HL-60/S4 treated with retinoic acid at 250 ng/mL for 4 days and 3 days (cell line): ENCODE results near the gene ABCA4.

Source experiments
- in situ Hi-C: fragments of 300-500 bp; cut with MboI; formaldehyde crosslinking; loops from 2 replicates; pipeline ENCODE4 v1.7.0; 2022; ENCODE audit warnings: low sequenced_read_pairs

ABCA4 gene

DNA sequence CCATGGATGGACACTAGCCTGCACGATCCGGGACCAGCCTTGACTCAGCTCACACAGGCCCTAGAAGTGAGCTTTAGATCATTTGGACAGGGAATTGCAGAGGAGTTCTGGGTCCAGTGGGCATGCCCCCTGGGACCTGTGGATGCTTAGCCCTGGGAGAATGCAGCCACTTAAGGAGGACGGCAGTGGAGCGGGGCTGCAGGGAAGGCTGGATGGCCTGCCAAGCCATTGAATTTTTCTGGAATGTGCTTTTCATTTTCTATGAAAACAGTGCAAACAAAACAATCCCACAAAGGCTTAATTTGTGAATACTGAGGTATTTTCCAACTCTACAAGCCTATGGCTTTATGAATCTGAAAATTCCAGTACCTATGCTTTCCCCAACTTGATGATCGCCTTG, 131.3 kb downstream of the ABCA4 start:
- in situ Hi-C loops, result no loop called here

DNA sequence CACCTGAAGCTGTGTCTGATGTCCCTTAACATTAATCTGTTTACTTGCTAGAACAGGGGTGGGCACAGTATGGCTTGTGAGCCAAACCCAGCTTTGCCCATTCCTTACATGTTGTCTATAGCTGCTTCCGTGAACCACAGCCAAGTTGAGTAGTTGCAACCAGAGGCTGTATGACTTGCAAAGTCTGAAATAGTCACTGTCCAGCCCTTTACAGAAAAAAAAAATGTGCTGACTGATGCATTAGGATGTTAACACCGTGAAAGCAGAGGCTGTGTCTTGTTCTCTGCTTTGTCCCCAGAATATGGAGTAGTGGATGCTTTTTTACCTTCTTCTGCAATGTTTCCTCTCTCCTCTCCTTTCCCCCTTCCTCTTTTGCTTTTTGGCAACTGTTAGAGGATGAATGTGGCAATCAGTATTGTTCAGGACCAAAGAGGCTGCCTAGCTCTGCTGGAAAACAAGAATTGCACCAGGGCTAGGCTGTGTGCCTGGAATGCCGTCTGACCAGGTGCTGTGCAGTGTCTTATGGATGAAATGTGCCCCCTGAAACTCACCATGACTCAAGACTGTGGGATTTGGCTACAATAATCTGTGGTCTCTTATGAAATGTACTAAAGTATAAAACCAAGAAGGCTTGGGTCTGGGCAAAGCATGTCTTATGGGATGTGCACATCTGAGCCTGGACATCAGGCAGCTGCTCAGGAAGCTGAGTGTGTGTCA, 132.2 kb downstream of the ABCA4 start:
- in situ Hi-C loops, result no loop called here

DNA sequence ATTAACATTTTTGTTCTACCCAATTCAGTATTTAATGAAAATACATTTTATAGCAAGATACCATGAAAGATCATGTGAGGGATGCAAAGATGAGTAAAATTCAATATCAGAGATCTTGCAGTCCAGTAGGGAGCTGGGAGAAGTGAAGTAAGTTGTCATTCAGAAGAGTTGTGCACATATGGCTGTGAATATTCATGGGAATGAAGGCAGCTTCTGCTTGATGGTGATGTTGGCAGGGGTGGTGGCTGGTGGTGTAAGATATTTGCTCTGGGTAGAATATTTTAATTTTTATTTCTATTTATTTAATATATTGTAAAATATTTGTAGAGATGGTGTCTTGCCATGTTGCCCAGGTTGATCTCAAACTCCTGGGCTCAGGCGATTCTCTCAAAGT, 139.7 kb downstream of the ABCA4 start:
- in situ Hi-C loops, result no loop called here

DNA sequence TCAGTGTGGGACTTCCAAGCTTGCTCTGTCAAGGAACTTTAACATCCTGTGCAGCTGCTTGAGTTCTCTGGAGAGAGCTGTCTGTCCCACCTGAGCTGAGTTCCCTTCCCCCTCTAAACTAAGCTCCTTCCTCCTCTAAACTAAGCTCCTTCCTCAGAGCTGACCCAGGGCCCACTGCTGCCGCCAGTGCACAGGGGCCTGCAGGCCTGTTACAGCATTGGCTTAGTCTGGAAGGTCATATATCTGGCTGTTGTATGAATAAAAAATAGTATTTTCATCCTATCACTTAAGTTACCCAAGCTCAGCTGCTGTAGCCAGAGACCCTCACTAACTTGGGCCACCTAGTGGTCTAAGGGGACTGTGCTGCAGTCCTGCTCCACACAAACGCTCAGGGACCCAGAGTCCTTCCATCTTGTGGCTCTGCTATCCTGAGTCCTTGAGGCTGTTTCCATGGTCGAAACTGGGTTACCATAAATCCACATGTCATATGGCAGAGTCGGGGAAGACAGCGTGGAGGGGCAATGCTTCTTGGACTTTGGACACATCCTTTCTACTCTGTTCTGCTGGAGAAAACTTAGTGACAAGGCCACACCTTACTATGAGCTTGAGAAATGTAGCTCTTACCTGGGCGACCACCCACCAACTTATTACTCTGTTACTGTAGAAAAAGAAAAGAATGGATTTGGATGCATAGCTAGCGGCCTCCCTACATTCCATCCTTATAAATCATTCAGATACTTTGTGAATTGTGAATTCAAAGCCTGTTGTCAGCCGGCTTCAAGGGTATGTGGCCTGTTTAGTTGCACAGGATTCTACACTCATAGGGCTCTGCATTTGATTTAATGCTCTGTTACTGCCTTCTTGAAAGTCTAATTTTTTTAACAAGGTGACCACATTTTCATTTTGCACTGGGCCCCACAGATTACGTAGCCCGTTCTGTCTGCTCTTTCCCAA, 140.4 kb downstream of the ABCA4 start:
- in situ Hi-C loops, result no loop called here

DNA sequence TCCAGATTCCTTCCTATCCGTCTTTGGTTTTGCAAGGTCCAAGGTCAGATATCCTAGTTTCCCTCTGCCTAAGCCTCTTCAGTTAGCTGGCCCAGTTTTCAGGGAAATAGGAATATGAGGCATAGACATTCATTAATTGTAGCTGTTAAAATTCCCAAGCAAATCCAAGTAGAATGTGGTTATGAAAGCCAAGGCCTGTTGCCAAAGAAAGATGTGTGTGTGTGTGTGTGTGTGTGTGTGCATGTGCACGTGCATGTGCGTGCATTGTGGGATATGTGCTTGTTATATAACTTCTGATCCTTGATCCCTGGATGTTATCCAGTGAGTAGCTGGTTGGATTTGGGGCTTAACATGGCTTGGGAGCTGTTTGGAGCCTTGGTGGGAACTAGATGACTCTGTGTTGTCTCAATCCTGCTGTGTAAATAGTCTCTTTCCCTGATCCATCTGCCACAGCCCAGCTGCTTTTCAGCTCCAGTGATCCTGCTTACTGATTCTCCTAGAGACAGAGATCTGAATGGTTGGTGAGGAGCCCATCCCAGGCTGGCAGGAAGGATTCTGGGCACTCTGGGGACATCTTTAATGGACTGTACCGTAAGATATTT, 141.1 kb downstream of the ABCA4 start:
- in situ Hi-C loops, result no loop called here

DNA sequence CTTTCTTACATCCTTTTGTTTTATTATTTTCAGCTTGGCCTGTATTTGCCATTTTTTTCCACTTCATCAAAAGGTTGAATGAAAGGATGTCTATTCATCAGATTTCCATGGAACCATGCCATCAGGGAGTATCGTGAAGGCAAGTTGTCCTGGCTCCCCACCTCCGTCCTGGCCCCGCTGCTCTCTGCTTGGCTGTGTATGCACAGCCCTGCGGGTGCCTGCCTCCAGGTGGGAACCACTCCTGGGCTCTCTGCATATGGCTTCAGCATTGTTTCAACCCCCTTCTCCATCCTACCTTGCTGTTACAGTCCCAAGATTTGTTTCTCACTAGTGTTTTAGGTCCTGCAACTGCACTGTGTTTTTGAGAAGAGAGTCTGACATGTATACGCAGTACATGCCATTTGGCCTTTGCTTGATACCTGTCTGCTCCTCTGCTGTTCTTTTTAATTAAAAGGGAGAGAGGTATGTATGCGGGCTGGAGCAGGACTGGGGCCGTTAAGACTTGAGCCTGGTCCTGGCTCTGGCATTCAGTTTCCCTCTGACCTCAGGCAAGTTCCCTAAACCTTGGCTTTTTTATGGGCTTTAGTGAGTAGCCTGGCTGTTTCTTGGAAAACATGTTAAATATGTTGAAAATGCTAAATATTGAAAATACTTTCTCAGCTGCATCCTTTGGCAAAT, 141.8 kb downstream of the ABCA4 start:
- in situ Hi-C loops, result no loop called here

DNA sequence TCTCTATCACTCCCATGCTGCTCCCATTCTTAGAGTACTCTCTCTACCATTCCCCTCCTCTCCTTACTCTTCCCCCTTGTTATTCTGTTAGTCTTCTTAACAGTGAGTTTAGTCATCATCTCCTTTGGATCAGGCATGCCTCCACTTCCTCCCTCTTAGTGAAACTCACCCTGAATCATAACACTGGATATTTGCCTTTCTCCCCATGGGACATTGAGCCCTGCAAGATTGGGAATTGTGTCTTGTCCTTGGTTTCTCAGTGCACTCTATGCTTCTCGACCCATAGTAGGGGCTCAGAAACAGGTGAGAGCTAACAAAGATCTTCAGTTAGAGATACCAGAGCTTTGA, 143.4 kb downstream of the ABCA4 start:
- in situ Hi-C loops, result no loop called here

DNA sequence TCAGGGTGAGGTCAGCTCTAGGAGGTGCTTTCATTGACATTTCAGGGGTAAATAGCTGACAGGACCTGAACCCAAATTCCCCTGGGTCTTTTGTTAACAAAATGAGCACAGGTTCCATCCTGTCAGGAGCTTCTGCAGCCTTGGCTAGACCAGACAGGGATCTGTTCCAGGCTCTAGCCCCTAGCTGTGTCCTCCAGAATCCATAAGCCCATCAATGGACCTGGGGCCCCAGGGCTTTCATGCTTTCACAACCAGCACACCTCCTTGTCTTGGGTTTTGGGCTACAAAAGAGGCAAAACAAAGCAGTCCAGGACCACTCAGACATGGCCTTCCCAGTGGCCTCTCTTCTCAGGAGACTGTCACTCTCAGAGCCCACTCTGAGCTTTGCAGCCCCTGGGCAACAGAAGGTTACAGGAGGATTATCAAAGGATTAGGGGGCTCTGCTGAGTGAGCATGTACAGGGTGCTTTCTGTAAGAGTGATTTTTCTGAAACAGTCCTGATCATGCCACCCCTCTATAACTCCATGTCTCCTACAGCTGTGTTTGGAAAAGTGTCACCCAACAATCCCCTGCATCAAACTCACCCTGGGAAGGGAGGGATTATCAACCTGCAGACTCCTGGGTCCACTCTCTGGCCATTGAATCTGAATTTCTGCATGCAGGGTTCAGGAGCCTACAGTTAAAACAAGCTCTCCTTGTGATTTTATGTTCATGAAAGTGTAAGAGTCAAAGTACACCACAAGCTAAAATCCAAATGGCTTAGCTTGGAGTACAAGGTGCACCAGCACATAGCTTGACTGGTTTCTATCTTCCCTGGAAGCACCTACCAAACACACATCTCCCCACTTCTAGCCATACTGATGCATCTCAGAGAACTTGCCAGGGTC, 144.0 kb downstream of the ABCA4 start:
- in situ Hi-C loops, result no loop called here

DNA sequence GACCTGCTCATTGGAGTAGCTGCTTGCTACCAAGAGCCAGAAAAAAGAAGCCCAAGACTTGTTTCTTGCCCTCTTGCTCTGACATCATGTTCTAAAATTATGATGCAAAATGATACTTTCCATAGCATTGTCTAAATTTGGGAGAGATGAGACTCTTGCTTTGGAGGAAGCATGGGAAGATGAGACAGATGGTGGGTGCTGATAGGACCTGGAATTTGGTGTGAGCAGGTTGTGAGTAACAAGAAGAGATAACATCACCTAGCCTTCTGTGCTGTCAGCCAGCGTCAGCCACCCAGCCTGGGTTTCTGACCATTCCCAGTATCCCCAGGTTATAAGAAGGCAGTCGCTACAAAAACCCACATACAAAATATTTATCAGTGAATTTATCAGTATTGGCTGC, 144.7 kb downstream of the ABCA4 start:
- in situ Hi-C loops, result no loop called here

DNA sequence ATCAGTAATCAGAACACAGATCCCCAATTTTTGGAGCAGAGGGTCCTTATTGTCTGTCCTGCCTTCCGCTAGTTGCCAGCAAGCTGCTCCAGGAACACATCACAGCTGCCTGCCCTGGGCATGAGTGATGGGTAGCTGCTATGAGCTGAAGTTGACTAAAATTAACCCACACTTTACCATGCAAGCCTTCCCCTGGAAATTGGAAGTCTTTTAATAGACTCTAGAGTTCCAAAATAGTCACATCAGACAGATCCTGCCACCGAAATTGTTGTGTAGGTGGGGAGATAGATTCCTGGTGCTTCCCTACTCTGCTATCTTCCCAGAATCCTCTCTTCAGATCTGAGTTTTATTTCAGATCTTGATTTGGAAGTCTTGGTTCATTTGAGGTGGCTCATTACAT, 148.6 kb downstream of the ABCA4 start:
- in situ Hi-C loops, result no loop called here

DNA sequence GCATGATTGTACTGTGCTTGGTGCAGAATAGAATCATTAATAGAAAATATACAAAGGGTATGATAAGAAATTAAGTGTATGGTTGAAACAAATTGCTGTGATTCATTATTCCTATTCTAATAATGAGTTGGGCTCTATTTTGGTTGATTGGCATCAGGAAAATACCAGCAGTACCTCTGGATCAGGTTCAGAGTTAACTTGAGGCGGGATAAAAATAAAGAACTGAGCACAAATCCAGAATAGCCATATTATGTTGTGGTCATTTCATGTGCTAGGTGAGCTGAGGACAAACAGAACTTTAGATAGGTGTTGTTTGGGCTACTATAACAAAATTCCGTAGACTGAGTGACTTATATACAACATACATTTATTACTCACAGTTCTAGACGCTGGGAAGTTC, 151.1 kb downstream of the ABCA4 start:
- in situ Hi-C loops, result no loop called here

DNA sequence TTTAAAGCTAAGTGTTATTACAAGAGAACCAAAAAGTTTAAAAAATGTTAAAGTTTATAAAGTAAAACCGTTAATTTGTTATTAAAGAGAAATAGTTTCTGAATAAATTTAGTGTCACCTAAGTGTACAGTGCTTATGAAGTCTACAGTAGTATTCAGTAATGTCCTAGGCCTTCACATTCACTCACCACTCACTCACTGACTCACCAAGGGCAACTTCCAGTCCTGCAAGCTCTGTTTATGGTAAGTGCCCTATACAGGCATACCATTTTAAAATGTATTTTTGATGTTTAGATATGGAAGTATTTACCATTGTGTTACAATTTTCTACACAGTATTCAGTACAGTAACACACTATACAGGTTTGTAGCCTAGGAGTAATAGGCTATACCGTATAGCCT, 151.6 kb downstream of the ABCA4 start:
- in situ Hi-C loops, result no loop called here

DNA sequence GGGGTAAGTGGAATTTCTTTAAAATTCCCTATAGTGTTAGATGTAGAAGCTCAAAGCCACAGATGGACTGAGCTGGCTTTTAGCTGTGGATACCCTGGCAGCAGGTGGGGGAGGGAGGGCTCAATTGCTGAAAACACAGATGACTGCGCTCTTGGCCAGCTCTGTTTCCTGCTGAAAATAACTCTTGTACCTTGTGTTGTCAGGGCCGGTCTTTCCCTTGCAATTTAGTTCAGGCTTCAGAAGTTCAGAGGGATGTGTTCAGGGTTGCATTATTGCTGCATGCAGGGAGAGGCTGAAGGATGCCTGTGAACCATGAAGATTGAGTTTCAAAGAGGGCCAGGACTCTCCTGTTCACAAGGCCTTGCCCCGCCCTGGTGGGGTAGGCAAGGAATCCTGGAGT, 153.6 kb downstream of the ABCA4 start:
- in situ Hi-C loops, result no loop called here

DNA sequence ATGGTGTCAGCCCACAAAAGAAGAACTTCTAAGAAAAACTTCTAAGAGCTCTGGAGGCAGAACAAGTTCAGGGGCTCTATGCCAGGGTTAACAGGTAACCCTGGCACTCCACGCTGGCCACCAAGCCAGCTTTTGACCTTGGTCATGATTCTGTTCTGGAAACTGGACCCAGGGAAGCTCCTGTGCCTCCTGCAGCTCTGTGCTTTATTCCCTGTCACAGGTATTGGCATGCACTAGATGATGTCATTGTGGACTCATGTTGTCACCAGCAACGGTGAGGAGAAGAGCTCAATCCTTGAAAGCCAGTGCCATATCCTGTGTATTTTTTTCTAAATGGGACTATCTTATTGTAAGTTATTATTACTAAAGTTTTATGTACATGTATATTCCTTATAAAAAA, 155.1 kb downstream of the ABCA4 start:
- in situ Hi-C loops, result no loop called here

DNA sequence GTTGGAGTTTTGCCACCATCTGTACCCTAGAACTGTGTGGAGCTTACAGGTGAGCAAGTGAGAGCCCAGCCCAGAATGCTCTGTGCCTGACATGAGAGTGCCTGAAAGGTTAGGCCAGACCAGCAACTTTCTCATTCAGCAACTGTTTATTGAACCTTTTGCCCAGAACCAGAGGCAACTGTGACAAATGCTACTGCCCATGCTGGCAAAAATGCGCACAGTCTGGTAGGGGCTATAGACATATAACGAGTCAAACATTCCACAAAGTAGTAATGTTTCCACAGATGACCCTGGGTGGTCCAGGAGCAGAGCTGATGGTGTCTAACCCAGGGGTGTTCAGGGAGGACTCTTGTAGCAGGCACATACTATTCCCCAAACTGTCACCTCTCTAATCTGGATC, 155.7 kb downstream of the ABCA4 start:
- in situ Hi-C loops, result no loop called here

DNA sequence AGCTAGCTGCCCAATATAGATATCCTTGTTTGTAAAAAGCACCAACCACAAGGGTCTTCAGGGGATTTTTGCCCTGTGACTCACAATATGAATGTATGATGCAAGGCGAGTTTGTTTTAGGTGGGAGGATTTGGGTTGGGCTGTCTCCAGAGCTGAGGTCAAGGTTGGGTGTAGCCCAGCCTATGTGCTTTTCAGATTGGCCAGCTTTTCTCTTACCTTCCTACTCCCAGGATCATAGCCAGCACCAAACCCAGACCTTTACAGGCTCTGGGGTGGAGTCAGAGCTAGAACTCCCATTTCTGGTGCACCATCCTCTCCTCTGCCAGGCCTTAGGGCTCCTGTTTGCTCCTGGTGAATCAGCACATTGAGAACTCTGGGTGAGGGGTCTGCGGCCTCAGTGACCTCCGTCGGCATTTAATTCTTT, 156.2 kb downstream of the ABCA4 start:
- in situ Hi-C loops, result no loop called here

DNA sequence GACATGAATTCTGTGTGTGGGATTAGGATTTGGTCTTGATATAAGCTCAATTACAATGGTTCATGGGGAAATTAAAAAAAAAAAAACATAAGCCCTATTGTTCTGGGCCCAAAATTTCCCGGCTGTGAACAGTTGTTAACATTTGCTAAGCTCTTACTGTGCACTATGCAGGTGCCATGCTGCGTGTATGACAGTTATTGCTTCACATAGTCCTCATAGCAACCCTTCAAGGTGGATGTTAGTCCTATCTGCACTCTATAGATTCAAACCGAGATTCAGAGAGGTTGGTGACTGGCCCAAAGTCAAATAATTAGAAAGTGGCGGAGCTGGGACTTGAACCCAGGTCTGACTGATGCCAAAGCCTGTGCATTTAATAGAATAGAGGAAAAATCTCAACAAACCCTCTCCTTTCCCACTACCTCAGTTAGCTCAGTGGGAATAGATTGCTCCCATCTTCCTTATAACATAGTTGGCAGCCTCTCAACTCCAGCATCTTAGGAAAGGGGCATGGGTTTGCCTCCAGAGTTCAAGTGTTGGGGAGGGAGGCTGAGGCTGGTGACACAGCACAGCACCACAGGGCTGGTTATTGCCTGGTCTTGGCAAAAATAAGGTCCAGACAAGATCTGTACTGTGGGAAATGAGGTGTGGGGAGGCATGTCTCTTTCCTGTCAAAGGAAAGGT, 156.7 kb downstream of the ABCA4 start:
- in situ Hi-C loops, result no loop called here

DNA sequence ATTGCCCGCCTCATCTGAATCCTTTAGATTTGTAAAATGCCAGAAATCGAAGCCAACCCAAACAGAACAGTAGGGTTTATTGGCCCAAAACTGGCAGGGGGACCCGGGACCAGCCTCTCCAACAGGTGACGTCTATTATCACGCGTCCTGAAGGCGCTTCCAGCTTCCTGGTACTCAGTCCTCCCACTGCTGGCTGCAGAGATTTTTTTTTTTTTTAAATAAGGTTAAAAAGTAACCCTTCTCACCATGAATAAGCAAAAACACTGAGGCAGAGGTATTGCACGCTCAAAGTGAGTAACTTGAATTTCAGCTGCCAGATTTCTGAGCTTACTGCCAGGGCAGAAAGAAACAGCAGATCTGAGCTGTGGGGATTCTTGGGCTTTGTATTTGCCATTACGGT, 157.4 kb downstream of the ABCA4 start:
- in situ Hi-C loops, result no loop called here

DNA sequence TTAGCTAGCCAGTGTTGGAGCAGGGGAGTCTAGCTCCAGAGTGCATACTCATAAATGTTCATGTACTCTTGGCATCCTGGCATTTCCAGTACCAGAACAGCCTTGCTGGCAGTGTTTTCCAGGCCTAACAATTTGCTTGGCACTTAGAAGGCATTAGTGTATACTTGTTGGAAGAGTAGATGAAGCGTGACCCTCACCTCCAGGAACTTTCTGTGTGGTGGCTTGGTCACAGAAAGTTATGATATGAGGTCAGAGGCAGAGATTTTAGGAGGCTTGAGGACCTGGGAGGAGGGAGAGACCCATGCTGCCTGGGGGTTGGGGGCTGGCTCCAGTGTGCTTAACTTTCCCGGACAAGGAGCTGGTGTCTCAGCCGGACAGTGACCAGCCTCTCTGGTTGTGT, 159.0 kb downstream of the ABCA4 start:
- in situ Hi-C loops, result no loop called here

DNA sequence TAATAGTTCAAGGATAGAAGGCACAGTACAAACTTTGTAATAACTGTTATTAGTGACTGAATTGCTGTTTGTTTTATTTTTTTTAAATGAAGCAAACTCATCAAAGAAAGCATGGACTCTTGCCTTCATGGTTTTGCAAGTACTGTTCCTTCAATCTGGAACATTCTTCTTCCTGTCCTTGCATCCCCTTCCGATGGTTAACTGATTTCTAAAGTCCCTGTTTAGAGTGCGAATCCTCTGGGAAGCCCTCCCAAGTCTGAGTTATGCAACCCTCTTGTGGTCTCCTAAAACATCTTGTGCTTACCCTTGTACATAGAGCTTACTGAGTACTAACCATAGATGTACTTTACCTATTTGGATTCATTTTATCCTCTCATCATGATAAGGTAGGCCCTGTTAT, 159.5 kb downstream of the ABCA4 start:
- in situ Hi-C loops, result no loop called here
